ENCODE measurements around the gene ZSWIM5.

The ZSWIM5 gene

DNA sequence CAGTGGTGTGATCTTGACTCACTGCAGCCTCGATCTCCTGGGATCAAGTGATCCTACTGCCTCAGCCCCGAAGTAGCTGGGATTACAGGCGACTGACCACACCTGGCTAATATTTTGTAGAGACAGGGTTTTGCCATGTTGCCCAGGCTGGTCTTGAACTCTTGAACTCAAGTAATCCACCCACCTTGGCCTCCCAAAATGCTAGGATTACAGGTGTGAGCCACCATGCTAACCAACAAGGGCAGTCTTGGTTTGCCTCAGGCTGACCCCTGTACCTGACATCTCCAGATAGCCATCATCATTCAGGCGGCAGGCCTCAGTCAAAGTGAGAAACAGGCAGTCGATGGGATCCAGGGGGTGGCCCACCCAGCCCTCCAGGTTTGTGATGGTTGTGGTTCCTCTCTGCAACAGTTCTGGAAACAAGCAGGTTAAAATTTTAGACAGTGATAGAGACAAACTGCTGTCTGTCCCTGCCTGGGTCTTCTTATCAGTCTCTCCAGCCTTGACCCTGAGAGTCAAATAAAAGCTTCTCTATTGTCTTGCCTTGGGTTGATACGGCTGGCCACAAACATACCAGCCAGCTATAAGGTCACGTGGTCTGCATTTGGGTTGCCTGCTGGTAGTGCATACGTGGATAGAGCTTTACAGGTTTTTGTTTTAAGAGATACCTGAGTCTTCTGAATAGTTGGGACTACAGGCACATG, 167.6 kb downstream of the ZSWIM5 start:
- DNase-seq (ENCODE audit: low read depth in 2 of 2), result no peak
- TF ChIP-seq, protein P1, sequence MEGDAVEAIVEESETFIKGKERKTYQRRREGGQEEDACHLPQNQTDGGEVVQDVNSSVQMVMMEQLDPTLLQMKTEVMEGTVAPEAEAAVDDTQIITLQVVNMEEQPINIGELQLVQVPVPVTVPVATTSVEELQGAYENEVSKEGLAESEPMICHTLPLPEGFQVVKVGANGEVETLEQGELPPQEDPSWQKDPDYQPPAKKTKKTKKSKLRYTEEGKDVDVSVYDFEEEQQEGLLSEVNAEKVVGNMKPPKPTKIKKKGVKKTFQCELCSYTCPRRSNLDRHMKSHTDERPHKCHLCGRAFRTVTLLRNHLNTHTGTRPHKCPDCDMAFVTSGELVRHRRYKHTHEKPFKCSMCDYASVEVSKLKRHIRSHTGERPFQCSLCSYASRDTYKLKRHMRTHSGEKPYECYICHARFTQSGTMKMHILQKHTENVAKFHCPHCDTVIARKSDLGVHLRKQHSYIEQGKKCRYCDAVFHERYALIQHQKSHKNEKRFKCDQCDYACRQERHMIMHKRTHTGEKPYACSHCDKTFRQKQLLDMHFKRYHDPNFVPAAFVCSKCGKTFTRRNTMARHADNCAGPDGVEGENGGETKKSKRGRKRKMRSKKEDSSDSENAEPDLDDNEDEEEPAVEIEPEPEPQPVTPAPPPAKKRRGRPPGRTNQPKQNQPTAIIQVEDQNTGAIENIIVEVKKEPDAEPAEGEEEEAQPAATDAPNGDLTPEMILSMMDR (IDR thresholded peaks at IDR 0.05; ENCODE audit: low read depth, low read length), result no peak
- no peak overlapping the region for H3K4me3 ChIP-seq (replicated peaks in 1 of 2; ENCODE audit: low read depth in 2 of 2, low read length in 2 of 2)

DNA sequence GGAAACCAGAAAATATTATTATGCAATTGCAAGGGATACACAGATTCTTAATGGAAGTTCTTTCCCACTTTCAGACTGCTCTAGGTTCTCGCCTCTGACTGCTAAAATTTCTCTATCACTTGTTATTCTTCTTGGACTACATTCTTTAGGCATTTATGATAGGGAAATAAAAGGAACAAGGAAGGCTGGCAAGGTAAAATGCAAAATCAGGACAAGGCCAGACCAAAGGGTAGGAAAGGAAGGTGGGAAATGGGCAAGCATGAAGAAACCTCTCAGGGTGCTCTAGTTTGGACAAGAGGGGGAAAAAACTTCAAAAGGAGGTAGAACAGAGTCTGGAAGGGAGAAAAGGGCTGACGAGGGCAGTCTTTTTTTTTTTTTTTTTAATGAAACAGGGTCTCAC, 168.2 kb downstream of the ZSWIM5 start:
- TF ChIP-seq, protein P1 (IDR thresholded peaks at IDR 0.05; ENCODE audit: low read depth, low read length), result no peak
- no peak for DNase-seq (ENCODE audit: low read depth in 2 of 2)
- H3K4me3 ChIP-seq (replicated peaks in 1 of 2; ENCODE audit: low read depth in 2 of 2, low read length in 2 of 2), result no peak overlapping the region

- TF ChIP-seq, protein P1 (IDR thresholded peaks at IDR 0.05; ENCODE audit: low read depth, low read length), result no peak
- no peak overlapping the region for H3K4me3 ChIP-seq (replicated peaks in 1 of 2; ENCODE audit: low read depth in 2 of 2, low read length in 2 of 2)
- DNase-seq (ENCODE audit: low read depth in 2 of 2), result peak in 1 of 2 donors; percentile 5
Observed at GRCh38 chr1:45037456-45037855, 168.9 kb downstream of the ZSWIM5 start.

DNA sequence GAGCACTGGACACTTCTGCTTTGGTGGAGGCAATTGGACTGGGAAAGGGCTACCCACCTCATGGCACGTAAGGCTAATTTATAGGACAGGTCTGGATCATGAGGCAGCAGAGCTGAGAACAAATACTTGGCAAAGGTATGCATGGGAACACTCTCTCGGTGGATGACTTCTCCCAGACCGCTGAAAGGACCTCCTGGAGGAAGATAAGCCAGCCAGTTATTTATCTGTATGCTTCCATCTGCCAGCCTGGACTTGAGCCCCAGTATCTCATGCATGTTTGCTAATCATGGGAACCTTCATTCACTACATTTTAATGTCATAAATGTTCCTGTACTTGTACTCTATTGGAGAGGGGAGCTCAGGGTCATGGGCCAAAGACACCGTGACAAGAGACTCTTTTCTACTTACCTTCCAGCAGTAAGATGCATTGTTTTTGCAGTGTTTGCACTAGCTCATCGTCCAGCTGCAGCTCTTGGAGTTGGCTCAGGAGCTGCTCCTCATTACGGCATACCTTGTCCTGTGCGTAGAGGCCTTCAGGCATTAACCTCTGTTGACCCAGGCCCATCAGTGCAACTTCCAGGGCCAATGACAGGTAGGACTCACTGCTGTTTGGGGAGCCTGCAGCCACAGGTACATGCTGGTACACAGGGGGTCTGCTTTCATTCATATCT, 170.6 kb downstream of the ZSWIM5 start:
- TF ChIP-seq, protein P1 (IDR thresholded peaks at IDR 0.05; ENCODE audit: low read depth, low read length), result no peak
- H3K4me3 ChIP-seq (replicated peaks in 1 of 2; ENCODE audit: low read depth in 2 of 2, low read length in 2 of 2), result no peak overlapping the region
- no peak for DNase-seq (ENCODE audit: low read depth in 2 of 2)

GRCh38 chr1:45033356-45033755, 173.0 kb downstream of the ZSWIM5 start:
- TF ChIP-seq, protein P1 (IDR thresholded peaks at IDR 0.05; ENCODE audit: low read depth, low read length), result no peak
- DNase-seq (ENCODE audit: low read depth in 2 of 2), result no peak
- H3K4me3 ChIP-seq (replicated peaks in 1 of 2; ENCODE audit: low read depth in 2 of 2, low read length in 2 of 2), result no peak overlapping the region

DNA sequence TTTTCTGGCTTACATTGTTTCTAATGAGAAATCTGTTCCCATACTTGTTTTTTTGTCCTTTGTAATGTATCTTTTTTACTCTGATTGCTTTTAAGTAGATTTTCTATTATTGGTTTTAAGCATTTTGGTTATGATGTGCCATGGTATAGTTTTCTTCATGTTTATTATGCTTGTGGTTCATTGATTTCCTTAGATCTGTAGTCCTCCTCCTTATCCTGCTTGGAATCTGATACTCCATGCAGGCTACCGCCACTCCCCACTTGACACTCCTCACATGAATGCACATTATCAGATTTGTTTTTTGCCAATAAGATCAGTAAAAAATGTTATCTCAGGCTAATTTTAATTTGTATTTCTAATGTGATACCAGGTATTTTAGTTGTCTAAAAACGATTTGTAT, 173.6 kb downstream of the ZSWIM5 start:
- no peak for DNase-seq (ENCODE audit: low read depth in 2 of 2)
- H3K4me3 ChIP-seq (replicated peaks in 1 of 2; ENCODE audit: low read depth in 2 of 2, low read length in 2 of 2), result no peak overlapping the region
- TF ChIP-seq, protein P1 (IDR thresholded peaks at IDR 0.05; ENCODE audit: low read depth, low read length), result no peak
